Heart left ventricle (tissue), 16 donors: ENCODE measurements around the gene EXOC2. TPM values are rescaled to one million over a fixed set of nuclear protein-coding genes. Genes with fewer than 3 reads are reported as not detected.

ENCODE experiments used
- ATAC-seq, 4 donors: fragments of 200-7000 bp; cut with Tn5 transposase; one replicate each; pipeline ENCODE4 v1.9.1; 2020 to 2022; ENCODE audit warnings: moderate library complexity in 4 of 4, mild to moderate bottlenecking in 3 of 4, moderate number of reproducible peaks in 1 of 4
- DNase-seq, 5 donors: peaks; one replicate each; pipeline ENCODE4 v3.0.0-alpha.2; 2020
- H3K27ac ChIP-seq, 12 donors: fragments of 200-600 bp; sonication (generic) in 4 of 12; one replicate each; pipeline versions ENCODE4 v1.5.0 to v1.8.0; 2016 to 2022; ENCODE audit warnings: mild to moderate bottlenecking in 2 of 12
- H3K27me3 ChIP-seq, 9 donors: fragments of 200-600 bp; sonication (generic) in 2 of 9; one replicate each; pipeline versions ENCODE4 v1.5.1 to v1.8.0; 2016 to 2022; ENCODE audit warnings: mild to moderate bottlenecking in 3 of 9
- H3K36me3 ChIP-seq, 9 donors: fragments of 200-600 bp; sonication (generic) in 2 of 9; one replicate each; pipeline versions ENCODE4 v1.5.0 to v1.8.0; 2018 to 2022; ENCODE audit warnings: mild to moderate bottlenecking in 2 of 9
- H3K4me1 ChIP-seq, 12 donors: fragments of 200-600 bp; sonication (generic) in 4 of 12; one replicate each; pipeline versions ENCODE4 v1.5.0 to v1.8.0; 2016 to 2022; ENCODE audit warnings: mild to moderate bottlenecking in 3 of 12
- H3K4me3 ChIP-seq, 12 donors: fragments of 200-600 bp; sonication (generic) in 4 of 12; one replicate each; pipeline versions ENCODE4 v1.5.0 to v1.8.0; 2017 to 2022; ENCODE audit warnings: mild to moderate bottlenecking in 9 of 12, moderate library complexity in 4 of 12
- H3K9me3 ChIP-seq, 12 donors: fragments of 200-600 bp; sonication (generic) in 4 of 12; one replicate each; pipeline versions ENCODE4 v1.5.0 to v1.8.0; 2016 to 2022; ENCODE audit warnings: mild to moderate bottlenecking in 1 of 12
- POLR2A ChIP-seq, 2 donors: fragments of 450-650 bp; IDR thresholded peaks; one replicate each; pipeline ENCODE4 v1.6.1; 2017; ENCODE audit warnings: antibody characterized with exemption in 2 of 2, mild to moderate bottlenecking in 2 of 2, moderate library complexity in 2 of 2
- WGBS, 4 donors: extraction: QIAGEN DNeasy Blood & Tissue Kit in 2 of 4; methylation state at CpG; one replicate each; pipeline versions ENCODE4 v1.1.5 to v1.1.7; 2013 to 2018; 5-methylcytosine and 5-hydroxymethylcytosine counted together
- intact Hi-C, 10 donors: fragments of 100-400 bp; cut with DNase I; formaldehyde crosslinking; loops; one replicate each; pipeline versions ENCODE4 v1.11.1 to v1.14.2; 2022
- polyA plus RNA-seq, 2 donors: library from polyadenylated mRNA; stranded (reverse); fragments of 200-250 nt; gene quantifications; one replicate each; pipeline ENCODE4 v1.2.3, GENCODE V29; 2013
- total RNA-seq, 9 donors: library from RNA; depleted of rRNA in 2 of 9; stranded (reverse); fragments of >200 nt in 2 of 9; fragmentation: NEBNext Ultra II Directional in 3 of 9; extraction: Animal tissue kit (Norgen Biotek cat#: 25700) in 3 of 9; gene quantifications; one replicate each; pipeline versions ENCODE4 v1.1.0 to v1.2.4, GENCODE V29; 2016 to 2023
- TF ChIP-seq, protein P1 (sequence below), 12 donors: fragments of 200-600 bp; sonication (generic) in 4 of 12; IDR thresholded peaks; one replicate each; pipeline versions ENCODE4 v1.5.0 to v1.8.0; 2018 to 2022; ENCODE audit warnings: antibody characterized with exemption in 12 of 12, mild to moderate bottlenecking in 5 of 12
- donor health status: ischemic (EF 13 %, LVEDD 7.1; RV severe dilation, severe dysfunction).
- donor health status: healthy with polysubstance abuse.
- donor health status: DM: no; HTN: yes; CAD: no.
- donor health status: DM: no; HTN: no; CAD: no.
- donor health status: ischemic (EF 25% LVEDD 6.9; RV normal size, moderate dysfunction).
- donor health status: ischemic (EF 25% LVEDD 5.7; RV mildly dilated, moderate dysfunction).
- donor health status: healthy.
- donor health status: DM: yes; HTN: yes; CAD: no.
- donor health status: ischemic (EF 35%, LVEDD 5.7; RV mildly dilated, moderate dysfunction).
- donor health status: nonischemic (EF 11% LVEDD 7.7; RV severe dilation, severe dysfunction).
- donor health status: DM: yes; HTN: yes; CAD: no.
- donor health status: PGD.
- donor health status: ischemic (EF 29% LVEDD 5.4; RV normal size, mild dysfunction).
- donor health status: nonischemic (EF 23%, LVEDD 6.1; RV moderate dilation, normal function).

The EXOC2 gene
- total and polyA plus RNA-seq, 11 donors = 4.4 to 23.0 (median 12.5) TPM

DNA sequence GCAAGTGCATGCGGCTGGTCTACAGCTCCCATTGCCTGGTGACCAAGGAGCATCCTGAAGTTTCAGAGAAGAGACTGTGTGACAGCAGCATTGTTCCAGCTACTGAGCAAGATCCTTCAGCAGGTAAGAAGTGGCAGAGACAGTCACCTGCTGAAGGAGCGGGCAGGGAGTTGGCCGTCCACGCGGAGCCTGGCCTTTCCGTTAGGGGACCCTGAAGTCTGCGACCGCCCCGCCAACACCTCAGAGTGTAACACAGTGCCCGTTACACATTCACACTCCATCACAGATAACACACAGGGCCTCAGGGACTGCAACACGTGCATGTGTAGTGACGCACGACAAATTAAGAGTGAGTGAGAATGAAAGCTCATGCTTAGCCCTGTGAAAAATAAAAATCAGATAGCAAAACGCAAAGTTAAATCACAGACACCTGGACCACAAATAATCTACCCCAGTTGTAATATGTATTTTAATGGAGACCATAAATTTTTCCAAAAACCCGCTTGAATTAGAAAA is 207.2 kb downstream of the EXOC2 start:
- Histone ChIP-seq H3K4me1 (peaks cover 0 to 5% (median 0%) of the 10 kb centered on the region in 12 donors), H3K36me3 (peaks cover 0 to 59% (median 44%) of the 10 kb centered on the region in 9 donors), H3K4me3 (no peak overlapping the region), H3K27ac (no peak overlapping the region), H3K27me3 (no peaks in the 10 kb centered on the region), H3K9me3 (no peaks in the 10 kb centered on the region)
- TF ChIP-seq, protein P1, sequence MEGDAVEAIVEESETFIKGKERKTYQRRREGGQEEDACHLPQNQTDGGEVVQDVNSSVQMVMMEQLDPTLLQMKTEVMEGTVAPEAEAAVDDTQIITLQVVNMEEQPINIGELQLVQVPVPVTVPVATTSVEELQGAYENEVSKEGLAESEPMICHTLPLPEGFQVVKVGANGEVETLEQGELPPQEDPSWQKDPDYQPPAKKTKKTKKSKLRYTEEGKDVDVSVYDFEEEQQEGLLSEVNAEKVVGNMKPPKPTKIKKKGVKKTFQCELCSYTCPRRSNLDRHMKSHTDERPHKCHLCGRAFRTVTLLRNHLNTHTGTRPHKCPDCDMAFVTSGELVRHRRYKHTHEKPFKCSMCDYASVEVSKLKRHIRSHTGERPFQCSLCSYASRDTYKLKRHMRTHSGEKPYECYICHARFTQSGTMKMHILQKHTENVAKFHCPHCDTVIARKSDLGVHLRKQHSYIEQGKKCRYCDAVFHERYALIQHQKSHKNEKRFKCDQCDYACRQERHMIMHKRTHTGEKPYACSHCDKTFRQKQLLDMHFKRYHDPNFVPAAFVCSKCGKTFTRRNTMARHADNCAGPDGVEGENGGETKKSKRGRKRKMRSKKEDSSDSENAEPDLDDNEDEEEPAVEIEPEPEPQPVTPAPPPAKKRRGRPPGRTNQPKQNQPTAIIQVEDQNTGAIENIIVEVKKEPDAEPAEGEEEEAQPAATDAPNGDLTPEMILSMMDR (IDR thresholded peaks at IDR 0.05) = no peak
- 94 to 96% (median 95%) methylated on average over 15 of the region's 15 CpGs for WGBS, 4 donors
- intact Hi-C loops = no loop called here
- no peak for DNase-seq
- no peak for ATAC-seq

DNA sequence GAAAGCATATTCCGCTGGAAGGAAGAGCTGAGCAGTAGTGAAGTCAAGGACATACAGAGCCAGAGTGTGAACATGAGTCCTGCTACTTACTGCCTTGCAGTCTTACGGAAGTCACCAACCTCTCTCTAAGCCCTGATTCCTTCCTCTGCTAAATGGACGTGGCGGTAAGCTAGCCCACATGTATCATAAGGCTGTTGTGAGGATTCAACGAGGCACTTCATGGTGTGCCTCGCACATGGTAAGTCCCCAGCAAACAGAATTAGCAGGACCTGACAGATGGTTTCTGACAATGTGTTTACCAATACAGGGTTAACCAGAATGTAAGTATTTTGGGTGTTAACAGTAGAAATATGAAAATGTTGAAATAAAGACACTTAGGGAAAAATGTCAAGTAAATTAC is 208.2 kb downstream of the EXOC2 start:
- TF ChIP-seq, protein P1 (IDR thresholded peaks at IDR 0.05) = no peak
- TF ChIP-seq POLR2A (IDR thresholded peaks at IDR 0.05) = no peak
- DNase-seq (no peak), ATAC-seq (no peak)
- Histone ChIP-seq H3K4me3 (no peak overlapping the region), H3K27ac (no peak overlapping the region), H3K27me3 (no peaks in the 10 kb centered on the region), H3K9me3 (no peaks in the 10 kb centered on the region), H3K36me3 (peaks cover 0 to 49% (median 39%) of the 10 kb centered on the region in 9 donors), H3K4me1 (no peaks in the 10 kb centered on the region)
- intact Hi-C loops = no loop called here
- WGBS, 4 donors = 97 to 99% (median 98%) methylated on average over 6 of the region's 6 CpGs

DNA sequence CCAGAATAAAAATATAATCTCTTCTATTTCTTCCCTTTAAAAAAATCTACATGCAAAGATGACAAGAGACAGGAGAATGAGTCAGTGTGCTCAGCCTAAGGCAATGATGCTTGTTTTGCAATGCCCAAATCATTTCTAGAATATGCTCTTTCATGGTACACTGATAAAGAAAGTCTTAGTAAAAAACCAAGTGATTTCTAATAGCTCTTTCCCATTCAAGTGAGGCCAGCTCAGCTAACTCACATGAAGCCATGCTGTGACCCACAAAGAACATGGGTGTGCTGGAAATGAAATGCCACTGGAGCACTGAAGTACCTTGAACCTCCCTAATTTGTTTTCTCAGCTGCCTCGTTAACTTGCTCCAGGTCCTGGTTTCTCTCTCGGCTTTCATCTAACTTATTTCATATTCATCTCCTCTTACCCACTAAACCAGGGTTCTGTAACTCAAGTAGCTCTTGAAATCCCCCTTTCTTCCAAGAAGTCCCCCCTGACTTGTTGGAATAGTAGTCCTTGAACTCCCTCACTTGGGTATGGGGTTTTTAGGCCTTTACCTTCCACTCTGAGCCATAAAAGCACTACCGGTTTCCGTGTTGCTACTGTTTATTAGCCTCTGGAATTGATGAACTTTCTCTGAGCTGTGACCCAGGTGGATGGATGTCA is 208.7 kb downstream of the EXOC2 start:
- Histone ChIP-seq H3K27ac (no peak overlapping the region), H3K9me3 (no peaks in the 10 kb centered on the region), H3K4me1 (no peaks in the 10 kb centered on the region), H3K27me3 (no peaks in the 10 kb centered on the region), H3K36me3 (peaks cover 0 to 44% (median 39%) of the 10 kb centered on the region in 9 donors), H3K4me3 (no peak overlapping the region)
- TF ChIP-seq POLR2A (IDR thresholded peaks at IDR 0.05) = no peak
- TF ChIP-seq, protein P1 (IDR thresholded peaks at IDR 0.05) = no peak
- intact Hi-C loops = no loop called here
- ATAC-seq (no peak), DNase-seq (no peak)
- 95 to 99% (median 98%) methylated on average over 4 of the region's 4 CpGs for WGBS, 4 donors

DNA sequence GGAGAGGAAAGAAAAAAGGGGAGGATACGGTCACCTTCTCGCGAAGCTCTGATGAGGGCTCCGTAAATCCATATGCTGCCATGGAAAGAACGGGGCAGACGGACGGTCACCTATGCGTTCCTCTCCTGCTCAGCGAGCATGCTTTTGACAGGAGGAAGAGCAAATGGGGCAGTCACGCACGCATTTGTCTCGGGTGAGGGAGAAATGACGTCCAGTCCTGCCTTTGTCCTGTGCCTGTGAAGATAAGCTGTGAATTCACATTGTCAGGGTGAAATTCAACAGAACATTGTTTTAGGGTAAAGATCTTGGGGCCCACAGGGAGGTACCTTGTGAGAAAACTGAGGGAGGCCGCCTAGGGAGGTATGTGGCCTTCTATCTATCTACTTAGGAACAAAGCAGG is 217.6 kb downstream of the EXOC2 start:
- H3K27ac ChIP-seq = no peak overlapping the region
- no peak for ATAC-seq
- 61 to 69% (median 64%) methylated on average over 14 of the region's 14 CpGs for WGBS, 4 donors

More for the DNA sequence above, 217.6 kb downstream of the EXOC2 start:
- H3K4me1 ChIP-seq = peaks cover 0 to 10% (median 0%) of the 10 kb centered on the region in 12 donors
- no peak for TF ChIP-seq POLR2A (IDR thresholded peaks at IDR 0.05)
- TF ChIP-seq, protein P1 (IDR thresholded peaks at IDR 0.05) = no peak
- no peaks in the 10 kb centered on the region for H3K9me3 ChIP-seq
- DNase-seq = no peak
- no peaks in the 10 kb centered on the region for H3K27me3 ChIP-seq
- intact Hi-C loops = no loop called here
- H3K4me3 ChIP-seq = no peak overlapping the region
- no peaks in the 10 kb centered on the region for H3K36me3 ChIP-seq
